Vagina (tissue), 2 donors: ENCODE results near the gene TNFRSF25. TPM values are rescaled to one million over a fixed set of nuclear protein-coding genes. Genes with fewer than 3 reads are reported as not detected.
"Not testable (repeated sequence)": the region's sequence is repeated elsewhere in the genome, so short reads cannot be mapped to it uniquely, and the experiment has no call there.

Source experiments
- DNase-seq, 2 donors: peaks; one replicate each; pipeline ENCODE4 v3.0.0-alpha.2; 2017; ENCODE audit errors: extremely low spot score in 2 of 2
- H3K27ac ChIP-seq: fragments of 200-600 bp; sonication (generic); one replicate; pipeline ENCODE4 v1.5.1; 2019
- H3K27me3 ChIP-seq: fragments of 200-600 bp; sonication (generic); one replicate; pipeline ENCODE4 v1.5.1; 2019
- H3K36me3 ChIP-seq, 2 donors: fragments of 200-600 bp; sonication (generic); one replicate each; pipeline ENCODE4 v1.5.1; 2017 to 2019
- H3K4me1 ChIP-seq: fragments of 200-600 bp; sonication (generic); one replicate; pipeline ENCODE4 v1.5.1; 2019
- H3K4me3 ChIP-seq, 2 donors: fragments of 200-600 bp; sonication (generic); 1 replicate in 1 of 2; 2 replicates in 1 of 2; pipeline ENCODE4 v1.5.1; 2016 to 2019
- H3K9me3 ChIP-seq: fragments of 200-600 bp; sonication (generic); one replicate; pipeline ENCODE4 v1.5.1; 2019
- CTCF ChIP-seq, 3 experiments: fragments of 450-650 bp in 2 of 3; fragments of 200-600 bp in 1 of 3; sonication (generic) in 1 of 3; IDR thresholded peaks; one replicate each; pipeline ENCODE4 v1.5.1; 2017 to 2019; ENCODE audit warnings: antibody characterized with exemption in 3 of 3, mild to moderate bottlenecking in 2 of 3, moderate library complexity in 2 of 3
- POLR2A ChIP-seq, 2 donors: fragments of 450-650 bp; IDR thresholded peaks; one replicate each; pipeline ENCODE4 v1.6.1; 2017; ENCODE audit warnings: antibody characterized with exemption in 2 of 2, mild to moderate bottlenecking in 2 of 2, moderate library complexity in 2 of 2
- POLR2AphosphoS5 ChIP-seq, 2 donors: sonication (generic); formaldehyde crosslinking; IDR thresholded peaks; one replicate each; pipeline ENCODE4 v1.9.0; 2017; ENCODE audit warnings: antibody characterized with exemption in 2 of 2, mild to moderate bottlenecking in 2 of 2, low read depth in 1 of 2; ENCODE audit not compliant: insufficient read depth in 1 of 2
- intact Hi-C: fragments of 100-400 bp; cut with DNase I; formaldehyde crosslinking; loops from one replicate; pipeline ENCODE4 v1.15.1; 2023
- total RNA-seq: library from RNA; depleted of rRNA; stranded (reverse); fragments of >200 nt; gene quantifications from one replicate; pipeline ENCODE4 v1.2.3, GENCODE V29; 2016

The TNFRSF25 gene
- total RNA-seq, 1 donor from 2014 or later: 32.7 TPM

- Histone ChIP-seq H3K4me1 (peaks cover 15% of the 10 kb centered on the region), H3K36me3 (peaks cover 0 to 13% of the 10 kb centered on the region in 2 donors), H3K4me3 (peak overlapping the region; percentile 25 to 35), H3K27me3 (peaks cover 3% of the 10 kb centered on the region), H3K9me3 (no peaks in the 10 kb centered on the region), H3K27ac (no peak overlapping the region)
- intact Hi-C loops: no loop called here
- no peak for DNase-seq
- TF ChIP-seq POLR2AphosphoS5 (IDR thresholded peaks at IDR 0.05; ENCODE audit: insufficient read depth in 1 of 2, low read depth in 1 of 2): no peak
- TF ChIP-seq CTCF (IDR thresholded peaks at IDR 0.05): no peak
- TF ChIP-seq POLR2A (IDR thresholded peaks at IDR 0.05): no peak
Observed at GRCh38 chr1:6459850-6460265, 6.1 kb downstream of the TNFRSF25 start.

GRCh38 chr1:6456800-6457466 is 9.0 kb downstream of the TNFRSF25 start:
- H3K36me3 ChIP-seq: peaks cover 0 to 10% of the 10 kb centered on the region in 2 donors
- no peak overlapping the region for H3K27ac ChIP-seq
- TF ChIP-seq POLR2A (IDR thresholded peaks at IDR 0.05) (no peak), CTCF (IDR thresholded peaks at IDR 0.05) (no peak), POLR2AphosphoS5 (IDR thresholded peaks at IDR 0.05; ENCODE audit: insufficient read depth in 1 of 2, low read depth in 1 of 2) (no peak)
- intact Hi-C loops: no loop called here
- H3K4me1 ChIP-seq: peaks cover 15% of the 10 kb centered on the region
- no peak overlapping the region for H3K4me3 ChIP-seq
- H3K9me3 ChIP-seq: no peaks in the 10 kb centered on the region
- H3K27me3 ChIP-seq: peaks cover 3% of the 10 kb centered on the region
- no peak for DNase-seq

- H3K4me3 ChIP-seq, DNase-seq, H3K36me3 ChIP-seq, H3K9me3 ChIP-seq, H3K27me3 ChIP-seq, intact Hi-C loops, H3K27ac ChIP-seq: not testable (repeated sequence)
- H3K4me1 ChIP-seq: peaks cover 15% of the 10 kb centered on the region
Observed at GRCh38 chr1:6455752-6456520, 10.0 kb downstream of the TNFRSF25 start.

GRCh38 chr1:6454856-6455751 is 10.9 kb downstream of the TNFRSF25 start:
- Histone ChIP-seq H3K9me3 (no peaks in the 10 kb centered on the region), H3K4me1 (peaks cover 6% of the 10 kb centered on the region), H3K4me3 (peak overlapping the region in 1 of 2 donors; percentile 6), H3K27me3 (peaks cover 3% of the 10 kb centered on the region), H3K36me3 (no peaks in the 10 kb centered on the region), H3K27ac (no peak overlapping the region)
- TF ChIP-seq POLR2AphosphoS5 (IDR thresholded peaks at IDR 0.05; ENCODE audit: insufficient read depth in 1 of 2, low read depth in 1 of 2): no peak
- TF ChIP-seq POLR2A (IDR thresholded peaks at IDR 0.05): no peak
- no peak for TF ChIP-seq CTCF (IDR thresholded peaks at IDR 0.05)
- DNase-seq: no peak
- intact Hi-C loops: no loop called here

GRCh38 chr1:6453895-6454855 is 11.8 kb downstream of the TNFRSF25 start:
- H3K27me3 ChIP-seq, DNase-seq, H3K4me3 ChIP-seq, H3K4me1 ChIP-seq, intact Hi-C loops, H3K27ac ChIP-seq, H3K9me3 ChIP-seq, H3K36me3 ChIP-seq: not testable (repeated sequence)
